ENCODE results near the gene OR10P1.

The OR10P1 gene

DNA sequence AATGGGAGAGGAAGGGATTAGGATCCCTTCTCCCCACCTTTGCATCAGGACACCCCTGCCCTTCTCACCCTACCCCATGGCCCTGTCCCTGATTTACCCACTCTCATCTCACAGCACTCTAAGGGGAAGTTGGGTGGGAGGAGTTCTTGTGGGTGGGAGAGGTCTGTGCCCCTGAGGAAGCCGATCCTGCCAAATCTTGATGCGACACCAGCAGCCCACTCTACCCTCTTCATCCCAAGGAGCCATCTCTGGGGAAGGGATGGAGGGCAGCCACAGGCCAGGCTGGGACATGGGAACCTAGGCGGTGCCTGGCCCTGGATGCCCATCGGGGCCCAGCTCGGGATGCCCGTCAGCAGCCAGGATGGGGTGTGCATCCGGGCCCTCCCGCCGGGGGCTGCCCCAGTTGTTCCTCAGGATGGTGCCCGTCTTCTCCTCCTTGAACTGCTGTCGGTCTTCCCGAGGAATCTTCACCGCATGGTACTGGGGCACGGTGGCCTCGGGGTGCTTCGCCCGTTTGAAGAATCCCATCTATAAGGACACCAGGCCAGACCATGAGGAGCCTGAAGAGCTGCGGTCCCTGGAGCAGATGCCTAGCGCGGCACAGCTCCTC lies 48.2 kb downstream of the OR10P1 start:
- Histone ChIP-seq H3K9me3 (ENCODE audit: control insufficient read depth in 2 of 2, low read length in 2 of 2) (no peaks in the 10 kb centered on the region), H3K9ac (ENCODE audit: low read length in 2 of 2) (no peak overlapping the region), H3K27me3 (ENCODE audit: control insufficient read depth in 1 of 2, insufficient read depth in 2 of 2, low read length in 2 of 2) (no peaks in the 10 kb centered on the region), H3K36me3 (ENCODE audit: control insufficient read depth in 2 of 2, insufficient read depth in 2 of 2, low read length in 2 of 2) (peaks cover 25 to 35% of the 10 kb centered on the region in 2 donors), H3K27ac (ENCODE audit: low read length) (no peak overlapping the region), H3K4me1 (ENCODE audit: control insufficient read depth, insufficient read depth, low read length) (peaks cover 17% of the 10 kb centered on the region), H3K4me3 (ENCODE audit: low read length in 2 of 2) (no peak overlapping the region)

DNA sequence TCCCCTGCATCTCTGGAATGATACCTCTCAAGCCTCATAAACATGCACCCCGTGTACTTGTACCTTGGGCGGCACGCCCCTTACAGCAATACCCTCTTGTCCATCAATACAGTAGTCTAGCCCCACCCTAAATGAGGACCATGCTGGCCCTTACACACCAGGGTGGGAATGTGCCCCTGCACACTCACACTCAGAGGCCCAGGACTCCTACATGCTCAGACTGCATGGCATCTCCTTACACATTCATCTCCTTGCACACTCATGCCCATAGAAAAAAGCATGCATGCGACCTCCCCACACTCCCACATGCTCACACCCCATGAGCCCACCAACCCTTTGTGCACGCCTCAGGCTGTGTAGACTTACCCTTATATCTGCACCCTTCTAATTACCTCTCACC lies 49.0 kb downstream of the OR10P1 start:
- Histone ChIP-seq H3K4me3 (ENCODE audit: low read length in 2 of 2) (no peak overlapping the region), H3K36me3 (ENCODE audit: control insufficient read depth in 2 of 2, insufficient read depth in 2 of 2, low read length in 2 of 2) (peaks cover 25 to 35% of the 10 kb centered on the region in 2 donors)

DNA sequence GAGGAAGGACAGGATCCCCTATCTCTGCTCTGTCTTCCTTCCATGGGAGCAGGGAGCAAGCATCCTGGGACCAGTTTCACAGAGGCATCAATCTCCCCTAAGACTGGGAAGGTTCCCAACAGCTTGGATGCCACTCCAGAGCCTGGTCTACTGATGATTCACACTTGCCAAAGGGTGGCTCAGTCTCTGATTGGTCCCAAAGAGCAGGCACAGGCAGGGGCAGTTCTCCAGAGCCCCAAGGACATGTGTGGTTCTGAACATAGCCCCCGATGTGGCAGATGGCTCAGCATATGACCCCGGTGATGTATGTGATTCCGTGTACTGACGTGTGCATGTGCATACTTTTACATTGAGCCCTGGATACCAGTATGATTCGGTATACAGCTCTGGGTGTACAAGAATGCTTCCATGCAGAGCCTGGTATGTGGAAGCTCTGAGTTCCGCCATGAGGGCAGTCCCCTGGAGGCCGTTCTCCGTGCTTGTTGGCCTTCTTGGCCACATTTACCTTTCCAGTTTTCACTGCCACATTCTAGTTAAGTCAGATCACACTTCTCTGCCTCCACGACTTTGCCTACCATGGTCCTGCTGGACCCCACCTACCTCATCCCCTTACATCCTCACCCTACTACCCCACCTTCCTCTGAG lies 49.8 kb downstream of the OR10P1 start:
- peaks cover 28 to 35% of the 10 kb centered on the region in 2 donors for H3K36me3 ChIP-seq (ENCODE audit: control insufficient read depth in 2 of 2, insufficient read depth in 2 of 2, low read length in 2 of 2)
- H3K27ac ChIP-seq (ENCODE audit: low read length), result no peak overlapping the region
- no peak overlapping the region for H3K9ac ChIP-seq (ENCODE audit: low read length in 2 of 2)
- H3K9me3 ChIP-seq (ENCODE audit: control insufficient read depth in 2 of 2, low read length in 2 of 2), result no peaks in the 10 kb centered on the region
- H3K4me1 ChIP-seq (ENCODE audit: control insufficient read depth, insufficient read depth, low read length), result peaks cover 11% of the 10 kb centered on the region
- no peaks in the 10 kb centered on the region for H3K27me3 ChIP-seq (ENCODE audit: control insufficient read depth in 1 of 2, insufficient read depth in 2 of 2, low read length in 2 of 2)
- no peak overlapping the region for H3K4me3 ChIP-seq (ENCODE audit: low read length in 2 of 2)

More for the DNA sequence above, 49.0 kb downstream of the OR10P1 start:
- Histone ChIP-seq H3K9me3 (ENCODE audit: control insufficient read depth in 2 of 2, low read length in 2 of 2) (no peaks in the 10 kb centered on the region), H3K27me3 (ENCODE audit: control insufficient read depth in 1 of 2, insufficient read depth in 2 of 2, low read length in 2 of 2) (no peaks in the 10 kb centered on the region), H3K27ac (ENCODE audit: low read length) (no peak overlapping the region), H3K4me1 (ENCODE audit: control insufficient read depth, insufficient read depth, low read length) (peaks cover 17% of the 10 kb centered on the region), H3K9ac (ENCODE audit: low read length in 2 of 2) (no peak overlapping the region)

All from stomach smooth muscle (tissue), 2 donors.